ENCODE results near the gene TNS3.

Gene TNS3

GRCh38 chr7:47432671-47433563, 149.0 kb downstream of the TNS3 start:
- TF ChIP-seq Cebpa-rat (IDR thresholded peaks at IDR 0.05), result no peak
- Histone ChIP-seq H4K20me1 (peaks cover 0 to 100% (median 5%) of the 10 kb centered on the region in 11 experiments; a peak in 9 of 22 replicates), H3K4me1 (peaks cover 0 to 53% (median 0%) of the 10 kb centered on the region in 10 experiments; a peak in 6 of 20 replicates), H3K36me3 (peaks cover 0 to 100% (median 44%) of the 10 kb centered on the region in 11 experiments; a peak in 18 of 22 replicates), H3K27ac (peak overlapping the region in 1 of 11 experiments; percentile 22; a peak in 1 of 22 replicates), H3K4me2 (peak overlapping the region in 3 of 11 experiments; percentile 44 to 48 (median 47); a peak in 6 of 22 replicates), H3K4me3 (no peak overlapping the region), H3K9me3 (replicated peaks in 1 of 11) (no peaks in the 10 kb centered on the region), H3K9ac (no peak overlapping the region), H3K27me3 (no peaks in the 10 kb centered on the region)

GRCh38 chr7:47430422-47430821, 151.5 kb downstream of the TNS3 start:
- no peaks in the 10 kb centered on the region for H3K27me3 ChIP-seq
- peaks cover 0 to 100% (median 5%) of the 10 kb centered on the region in 11 experiments; a peak in 9 of 22 replicates for H4K20me1 ChIP-seq
- H3K4me2 ChIP-seq, result no peak overlapping the region
- no peak overlapping the region for H3K4me3 ChIP-seq
- H3K9ac ChIP-seq, result no peak overlapping the region
- TF ChIP-seq Cebpa-rat (IDR thresholded peaks at IDR 0.05), result no peak
- peaks cover 14 to 100% (median 65%) of the 10 kb centered on the region in 11 experiments; a peak in 21 of 22 replicates for H3K36me3 ChIP-seq
- H3K4me1 ChIP-seq, result peaks cover 0 to 41% (median 0%) of the 10 kb centered on the region in 10 experiments; a peak in 6 of 20 replicates
- H3K27ac ChIP-seq, result no peak overlapping the region
- no peaks in the 10 kb centered on the region for H3K9me3 ChIP-seq (replicated peaks in 1 of 11)

- Histone ChIP-seq H3K4me1 (peaks cover 0 to 34% (median 0%) of the 10 kb centered on the region in 10 experiments; a peak in 6 of 20 replicates), H3K4me2 (no peak overlapping the region), H3K36me3 (peaks cover 14 to 100% (median 65%) of the 10 kb centered on the region in 11 experiments; a peak in 20 of 22 replicates), H3K9ac (no peak overlapping the region), H3K27ac (no peak overlapping the region), H3K27me3 (no peaks in the 10 kb centered on the region), H3K4me3 (no peak overlapping the region), H4K20me1 (peaks cover 0 to 100% (median 5%) of the 10 kb centered on the region in 11 experiments; a peak in 9 of 22 replicates), H3K9me3 (replicated peaks in 1 of 11) (no peaks in the 10 kb centered on the region)
- no peak for TF ChIP-seq Cebpa-rat (IDR thresholded peaks at IDR 0.05)
These were observed 153.0 kb downstream of the TNS3 start for GRCh38 chr7:47428768-47429472.

- no peak overlapping the region for H3K4me2 ChIP-seq
- no peak overlapping the region for H3K4me3 ChIP-seq
- peaks cover 14 to 100% (median 65%) of the 10 kb centered on the region in 11 experiments for H3K36me3 ChIP-seq
- peaks cover 0 to 100% (median 5%) of the 10 kb centered on the region in 11 experiments; a peak in 9 of 22 replicates for H4K20me1 ChIP-seq
- TF ChIP-seq Cebpa-rat (IDR thresholded peaks at IDR 0.05), result no peak
- H3K27ac ChIP-seq, result no peak overlapping the region
- H3K27me3 ChIP-seq, result no peaks in the 10 kb centered on the region
- H3K9me3 ChIP-seq (replicated peaks in 1 of 11), result no peaks in the 10 kb centered on the region
- peaks cover 0 to 34% (median 0%) of the 10 kb centered on the region in 10 experiments; a peak in 6 of 20 replicates for H3K4me1 ChIP-seq
- no peak overlapping the region for H3K9ac ChIP-seq
These were observed 153.7 kb downstream of the TNS3 start for GRCh38 chr7:47428052-47428767.

GRCh38 chr7:47427051-47427643, 154.8 kb downstream of the TNS3 start:
- Histone ChIP-seq H3K4me3 (no peak overlapping the region), H3K9me3 (replicated peaks in 1 of 11) (no peaks in the 10 kb centered on the region), H3K27me3 (no peaks in the 10 kb centered on the region), H3K4me1 (peaks cover 0 to 34% (median 0%) of the 10 kb centered on the region in 10 experiments; a peak in 5 of 20 replicates), H3K4me2 (no peak overlapping the region), H3K9ac (no peak overlapping the region), H3K27ac (no peak overlapping the region), H4K20me1 (peaks cover 0 to 100% (median 5%) of the 10 kb centered on the region in 11 experiments; a peak in 9 of 22 replicates), H3K36me3 (peaks cover 20 to 100% (median 66%) of the 10 kb centered on the region in 11 experiments)
- TF ChIP-seq Cebpa-rat (IDR thresholded peaks at IDR 0.05), result no peak

GRCh38 chr7:47424523-47424922, 157.4 kb downstream of the TNS3 start:
- H3K4me2 ChIP-seq, result no peak overlapping the region
- H3K9me3 ChIP-seq (replicated peaks in 1 of 11), result peaks cover 0 to 11% (median 0%) of the 10 kb centered on the region in 11 experiments; a peak in 4 of 22 replicates
- peaks cover 0 to 100% (median 5%) of the 10 kb centered on the region in 11 experiments; a peak in 9 of 22 replicates for H4K20me1 ChIP-seq
- no peak overlapping the region for H3K9ac ChIP-seq
- no peaks in the 10 kb centered on the region for H3K27me3 ChIP-seq
- TF ChIP-seq Cebpa-rat (IDR thresholded peaks at IDR 0.05), result no peak
- H3K4me1 ChIP-seq, result peaks cover 0 to 42% (median 0%) of the 10 kb centered on the region in 10 experiments; a peak in 5 of 20 replicates
- no peak overlapping the region for H3K4me3 ChIP-seq
- H3K27ac ChIP-seq, result no peak overlapping the region
- peaks cover 43 to 100% (median 85%) of the 10 kb centered on the region in 11 experiments for H3K36me3 ChIP-seq

- Histone ChIP-seq H3K9ac (no peak overlapping the region), H3K36me3 (peaks cover 47 to 100% (median 87%) of the 10 kb centered on the region in 11 experiments), H3K4me1 (peaks cover 0 to 37% (median 0%) of the 10 kb centered on the region in 10 experiments; a peak in 5 of 20 replicates), H3K4me3 (no peak overlapping the region), H3K27ac (no peak overlapping the region), H3K4me2 (peak overlapping the region in 1 of 11 experiments; percentile 2; a peak in 1 of 22 replicates), H4K20me1 (peaks cover 0 to 100% (median 0%) of the 10 kb centered on the region in 11 experiments; a peak in 7 of 22 replicates), H3K27me3 (no peaks in the 10 kb centered on the region), H3K9me3 (replicated peaks in 1 of 11) (peaks cover 0 to 11% (median 0%) of the 10 kb centered on the region in 11 experiments; a peak in 4 of 22 replicates)
- no peak for TF ChIP-seq Cebpa-rat (IDR thresholded peaks at IDR 0.05)
These were observed 158.7 kb downstream of the TNS3 start for GRCh38 chr7:47423196-47423595.

GRCh38 chr7:47422611-47423010, 159.3 kb downstream of the TNS3 start:
- H3K4me1 ChIP-seq, result peaks cover 0 to 37% (median 0%) of the 10 kb centered on the region in 10 experiments; a peak in 5 of 20 replicates
- no peak for TF ChIP-seq Cebpa-rat (IDR thresholded peaks at IDR 0.05)
- H3K4me2 ChIP-seq, result peak overlapping the region in 2 of 11 experiments; percentile 44 to 53; a peak in 2 of 22 replicates
- H3K27ac ChIP-seq, result no peak overlapping the region
- H3K4me3 ChIP-seq, result no peak overlapping the region
- H3K36me3 ChIP-seq, result peaks cover 45 to 100% (median 82%) of the 10 kb centered on the region in 11 experiments
- peaks cover 0 to 100% (median 0%) of the 10 kb centered on the region in 11 experiments; a peak in 6 of 22 replicates for H4K20me1 ChIP-seq
- no peaks in the 10 kb centered on the region for H3K27me3 ChIP-seq
- H3K9ac ChIP-seq, result no peak overlapping the region
- peaks cover 0 to 11% (median 0%) of the 10 kb centered on the region in 11 experiments; a peak in 4 of 22 replicates for H3K9me3 ChIP-seq (replicated peaks in 1 of 11)
